Effector memory CD4-positive, alpha-beta T cell (primary cell): ENCODE measurements around the gene INO80C.

Source experiments
- DNase-seq, 3 donors: peaks; one replicate each; pipeline ENCODE4 v3.0.0-alpha.2; 2020
- H3K27ac ChIP-seq: 2 replicates; pipeline ENCODE4 v1.7.0; 2013; ENCODE audit warnings: mild to moderate bottlenecking, low read length, moderate library complexity; ENCODE audit not compliant: insufficient read depth, poor library complexity, severe bottlenecking
- H3K27me3 ChIP-seq: replicated peaks from 2 replicates; pipeline ENCODE4 v1.7.0; 2013; ENCODE audit warnings: mild to moderate bottlenecking, low read length; ENCODE audit not compliant: insufficient read depth, control insufficient read depth, poor library complexity, severe bottlenecking
- H3K36me3 ChIP-seq: 2 replicates; pipeline ENCODE4 v1.7.0; 2013; ENCODE audit warnings: mild to moderate bottlenecking, low read length, moderate library complexity; ENCODE audit not compliant: control insufficient read depth, insufficient read depth
- H3K4me1 ChIP-seq: 2 replicates; pipeline ENCODE4 v1.7.0; 2013; ENCODE audit warnings: low read length, mild to moderate bottlenecking; ENCODE audit not compliant: control insufficient read depth, insufficient read depth, poor library complexity, severe bottlenecking
- H3K4me3 ChIP-seq: 2 replicates; pipeline ENCODE4 v1.7.0; 2013; ENCODE audit warnings: low read length, low read depth, mild to moderate bottlenecking; ENCODE audit not compliant: insufficient read depth, poor library complexity, severe bottlenecking
- H3K9me3 ChIP-seq: 2 replicates; pipeline ENCODE4 v1.7.0; 2013; ENCODE audit warnings: mild to moderate bottlenecking, low read length, moderate library complexity; ENCODE audit not compliant: control insufficient read depth

Gene INO80C

DNA sequence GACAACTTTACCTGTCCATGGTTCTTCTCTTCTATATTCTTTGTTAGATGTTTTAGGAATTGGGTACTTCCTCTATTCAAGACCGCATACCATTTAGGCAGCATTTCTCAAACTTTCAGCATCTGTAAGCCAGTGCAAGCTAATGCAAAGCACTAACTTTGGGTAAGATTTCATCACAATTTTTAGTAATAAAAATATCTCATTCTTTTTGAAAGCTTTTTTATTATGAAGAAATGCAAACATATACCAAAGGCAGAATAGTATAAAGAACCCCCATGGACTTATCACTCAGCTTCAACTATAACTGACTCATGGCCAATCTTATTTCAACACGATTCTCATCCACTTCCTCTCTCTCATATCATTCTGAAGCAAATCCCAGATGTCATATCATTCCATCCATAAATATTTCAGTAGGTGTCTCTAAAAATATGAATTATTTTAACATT lies 32.9 kb downstream of the INO80C start:
- no peak overlapping the region for H3K4me3 ChIP-seq
- no peak overlapping the region for H3K27ac ChIP-seq
- no peak for DNase-seq
- H3K36me3 ChIP-seq = peaks cover 6% of the 10 kb centered on the region
- no peaks in the 10 kb centered on the region for H3K27me3 ChIP-seq
- H3K9me3 ChIP-seq = no peaks in the 10 kb centered on the region
- no peaks in the 10 kb centered on the region for H3K4me1 ChIP-seq

DNA sequence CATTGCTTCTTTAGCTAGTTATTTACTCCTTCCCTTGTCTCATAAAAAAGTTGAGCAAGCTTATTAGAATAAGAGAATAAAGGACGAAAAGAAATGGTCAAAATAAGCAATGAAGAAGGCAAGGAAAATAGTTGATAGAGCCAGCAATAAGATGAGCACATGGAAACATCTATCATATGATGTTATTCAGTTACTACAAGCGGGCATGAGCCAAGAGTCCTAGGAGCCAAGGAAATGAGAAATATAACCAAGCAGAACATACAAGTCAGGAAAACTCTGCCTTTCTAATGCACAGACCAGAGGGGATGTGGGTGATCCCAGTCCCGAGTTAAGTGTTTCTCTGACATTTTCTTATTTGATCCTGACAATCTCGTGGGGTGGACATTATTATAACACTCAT lies 33.9 kb downstream of the INO80C start:
- Histone ChIP-seq H3K4me3 (no peak overlapping the region), H3K27ac (no peak overlapping the region), H3K9me3 (no peaks in the 10 kb centered on the region), H3K27me3 (no peaks in the 10 kb centered on the region), H3K4me1 (no peaks in the 10 kb centered on the region), H3K36me3 (no peaks in the 10 kb centered on the region)
- no peak for DNase-seq

DNA sequence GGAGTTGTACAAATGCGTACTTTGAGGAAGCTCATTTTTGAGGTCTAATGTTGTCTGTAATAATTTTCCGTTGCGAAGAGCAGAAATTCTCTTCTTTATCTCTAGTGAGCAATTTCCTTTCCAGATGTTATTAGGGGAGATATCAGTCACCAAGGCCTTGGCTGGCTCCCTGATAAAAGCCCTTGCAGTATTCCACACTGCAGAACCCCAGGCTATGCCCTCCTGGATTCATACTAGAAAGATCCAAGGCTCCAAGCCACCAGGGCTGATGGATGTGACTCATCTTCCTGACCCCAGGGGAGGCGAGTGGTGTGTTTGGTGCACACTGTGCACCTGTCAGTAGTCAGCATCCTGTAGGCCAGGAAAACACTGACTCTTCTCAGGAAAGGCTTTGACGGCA lies 34.7 kb downstream of the INO80C start:
- no peaks in the 10 kb centered on the region for H3K9me3 ChIP-seq
- no peaks in the 10 kb centered on the region for H3K27me3 ChIP-seq
- no peaks in the 10 kb centered on the region for H3K4me1 ChIP-seq
- H3K27ac ChIP-seq = no peak overlapping the region
- H3K36me3 ChIP-seq = no peaks in the 10 kb centered on the region
- H3K4me3 ChIP-seq = no peak overlapping the region
- no peak for DNase-seq

DNA sequence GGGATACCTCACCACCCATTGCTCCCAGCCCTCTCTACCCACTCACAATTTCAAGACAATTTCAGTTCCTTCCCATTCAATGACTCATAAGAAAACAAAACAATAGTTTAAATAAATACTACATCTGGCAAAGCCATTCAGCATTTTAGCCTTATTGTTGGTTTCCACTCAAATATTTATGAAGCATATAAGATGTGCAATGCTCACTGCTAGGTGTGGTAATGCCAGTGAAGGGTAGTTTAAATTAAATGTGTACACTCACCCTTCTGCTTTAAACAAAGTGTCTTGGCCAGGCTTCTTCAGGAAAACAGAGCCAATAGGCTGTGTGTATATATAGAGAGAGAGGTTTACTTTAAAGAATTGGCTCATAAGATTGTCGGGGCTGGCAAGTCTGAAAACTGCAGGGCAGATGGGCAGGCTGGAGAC lies 37.0 kb downstream of the INO80C start:
- no peak overlapping the region for H3K4me3 ChIP-seq
- H3K27me3 ChIP-seq = no peaks in the 10 kb centered on the region
- no peak for DNase-seq
- no peaks in the 10 kb centered on the region for H3K36me3 ChIP-seq
- no peaks in the 10 kb centered on the region for H3K4me1 ChIP-seq
- H3K27ac ChIP-seq = no peak overlapping the region
- H3K9me3 ChIP-seq = no peaks in the 10 kb centered on the region

DNA sequence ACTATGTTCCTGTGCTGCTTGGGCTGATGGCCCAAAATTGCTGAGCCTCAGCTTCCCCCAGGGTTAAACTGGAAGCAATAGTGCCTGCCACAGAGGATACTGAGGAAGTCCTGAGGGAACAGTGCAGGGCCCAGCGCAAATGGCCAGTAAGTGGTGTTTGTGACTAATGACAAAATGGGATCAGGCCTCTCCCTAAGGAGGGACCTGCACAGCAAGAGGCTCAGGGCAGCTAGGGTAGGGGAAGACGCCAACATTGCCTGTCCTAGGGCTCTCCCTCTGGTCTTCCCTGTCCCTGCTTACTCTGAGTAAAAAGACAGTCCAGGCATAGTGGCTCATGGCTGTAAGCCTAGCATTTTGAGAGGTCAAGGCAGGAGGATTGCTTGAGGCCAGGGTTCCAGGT lies 37.8 kb downstream of the INO80C start:
- H3K27ac ChIP-seq = no peak overlapping the region
- H3K4me3 ChIP-seq = no peak overlapping the region
- H3K27me3 ChIP-seq = no peaks in the 10 kb centered on the region
- DNase-seq = no peak
- no peaks in the 10 kb centered on the region for H3K36me3 ChIP-seq
- no peaks in the 10 kb centered on the region for H3K4me1 ChIP-seq
- H3K9me3 ChIP-seq = no peaks in the 10 kb centered on the region

DNA sequence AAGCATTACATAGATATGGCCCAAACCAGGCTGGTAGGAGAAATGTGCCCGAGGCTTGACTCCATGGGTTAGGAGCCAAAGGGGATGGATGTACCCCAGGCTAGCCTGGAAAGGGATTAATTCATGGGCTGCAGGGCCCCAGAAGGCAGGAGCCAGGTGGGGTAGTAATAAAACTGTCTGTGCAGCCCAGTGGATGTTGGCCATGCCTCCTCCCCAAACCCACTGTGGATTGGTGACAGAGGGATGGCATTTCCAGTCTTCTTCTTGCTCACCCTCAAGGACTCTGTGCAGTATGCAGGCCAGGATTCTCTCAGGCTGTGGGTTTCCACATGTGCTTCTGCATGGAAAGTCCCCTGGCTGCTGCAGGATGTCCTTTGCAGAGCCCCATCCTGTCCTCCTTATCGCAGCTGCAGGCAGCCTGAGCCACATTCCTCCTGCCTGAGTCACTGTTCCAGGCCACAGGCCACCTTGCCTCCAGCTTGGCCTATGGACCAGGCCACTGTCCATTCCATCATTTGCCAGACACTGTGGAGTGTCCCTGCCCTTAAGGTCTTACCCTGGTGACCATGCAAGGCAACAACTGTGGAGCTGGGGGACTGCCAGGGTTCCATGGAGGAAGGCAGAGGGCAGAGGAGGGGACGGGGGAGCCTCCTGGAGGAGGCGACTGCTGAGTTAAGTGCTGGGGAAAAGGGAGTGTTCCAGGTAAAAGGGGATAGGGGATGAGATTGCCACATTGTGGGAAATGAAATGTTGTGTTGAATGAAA lies 38.9 kb downstream of the INO80C start:
- H3K4me1 ChIP-seq = no peaks in the 10 kb centered on the region
- H3K4me3 ChIP-seq = no peak overlapping the region
- no peak for DNase-seq
- H3K9me3 ChIP-seq = no peaks in the 10 kb centered on the region
- no peaks in the 10 kb centered on the region for H3K27me3 ChIP-seq
- H3K36me3 ChIP-seq = no peaks in the 10 kb centered on the region
- no peak overlapping the region for H3K27ac ChIP-seq

DNA sequence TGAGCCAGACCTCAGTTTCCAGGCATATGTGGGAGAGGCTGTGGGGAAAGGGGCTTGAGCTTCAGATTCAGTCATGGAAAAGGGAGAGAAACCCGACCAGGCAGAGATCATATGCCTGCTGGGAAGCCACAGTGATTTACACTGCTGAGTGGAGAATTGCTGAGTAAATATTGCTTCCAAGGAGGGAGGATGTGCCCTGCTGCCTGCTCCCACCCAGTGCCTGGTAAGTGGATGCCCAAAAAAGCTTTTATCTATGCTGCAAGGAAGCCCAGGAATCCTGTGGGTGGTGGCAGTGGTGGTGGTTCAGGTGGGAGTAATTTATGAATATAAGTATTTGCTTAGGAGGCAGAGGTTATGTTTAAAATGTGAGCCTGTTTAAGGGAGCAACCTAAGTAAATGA lies 39.5 kb downstream of the INO80C start:
- no peaks in the 10 kb centered on the region for H3K9me3 ChIP-seq
- H3K4me1 ChIP-seq = no peaks in the 10 kb centered on the region
- DNase-seq = no peak
- H3K4me3 ChIP-seq = no peak overlapping the region
- H3K27ac ChIP-seq = no peak overlapping the region
- H3K27me3 ChIP-seq = no peaks in the 10 kb centered on the region
- H3K36me3 ChIP-seq = no peaks in the 10 kb centered on the region

DNA sequence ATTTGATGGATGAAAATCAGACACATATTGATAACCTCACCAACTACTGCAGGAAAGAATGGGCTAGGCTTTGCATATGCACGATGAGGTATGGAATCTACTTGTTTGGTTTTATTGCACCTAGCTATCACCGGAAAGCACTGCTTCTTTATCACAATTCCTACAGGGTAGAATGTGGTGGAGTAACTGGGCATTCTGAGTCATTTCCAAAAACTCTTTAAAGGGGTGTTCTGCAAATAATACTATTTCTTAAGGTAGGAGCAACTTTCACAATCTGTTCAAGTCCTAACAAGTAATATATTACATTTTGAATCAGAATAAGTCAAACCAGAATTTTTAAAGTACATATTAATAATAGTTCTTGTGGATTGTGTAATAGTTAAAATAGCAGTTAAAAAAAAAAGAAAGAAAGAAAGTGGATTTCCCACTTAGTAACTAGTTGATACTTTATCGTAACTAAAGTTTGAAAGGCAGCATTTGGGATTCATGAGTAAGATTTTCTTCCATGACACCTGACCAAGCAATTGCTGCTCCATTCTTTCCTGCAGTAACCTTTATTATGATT lies 40.5 kb downstream of the INO80C start:
- no peaks in the 10 kb centered on the region for H3K27me3 ChIP-seq
- no peaks in the 10 kb centered on the region for H3K4me1 ChIP-seq
- no peak overlapping the region for H3K4me3 ChIP-seq
- H3K36me3 ChIP-seq = no peaks in the 10 kb centered on the region
- no peaks in the 10 kb centered on the region for H3K9me3 ChIP-seq
- H3K27ac ChIP-seq = no peak overlapping the region
- DNase-seq = no peak

DNA sequence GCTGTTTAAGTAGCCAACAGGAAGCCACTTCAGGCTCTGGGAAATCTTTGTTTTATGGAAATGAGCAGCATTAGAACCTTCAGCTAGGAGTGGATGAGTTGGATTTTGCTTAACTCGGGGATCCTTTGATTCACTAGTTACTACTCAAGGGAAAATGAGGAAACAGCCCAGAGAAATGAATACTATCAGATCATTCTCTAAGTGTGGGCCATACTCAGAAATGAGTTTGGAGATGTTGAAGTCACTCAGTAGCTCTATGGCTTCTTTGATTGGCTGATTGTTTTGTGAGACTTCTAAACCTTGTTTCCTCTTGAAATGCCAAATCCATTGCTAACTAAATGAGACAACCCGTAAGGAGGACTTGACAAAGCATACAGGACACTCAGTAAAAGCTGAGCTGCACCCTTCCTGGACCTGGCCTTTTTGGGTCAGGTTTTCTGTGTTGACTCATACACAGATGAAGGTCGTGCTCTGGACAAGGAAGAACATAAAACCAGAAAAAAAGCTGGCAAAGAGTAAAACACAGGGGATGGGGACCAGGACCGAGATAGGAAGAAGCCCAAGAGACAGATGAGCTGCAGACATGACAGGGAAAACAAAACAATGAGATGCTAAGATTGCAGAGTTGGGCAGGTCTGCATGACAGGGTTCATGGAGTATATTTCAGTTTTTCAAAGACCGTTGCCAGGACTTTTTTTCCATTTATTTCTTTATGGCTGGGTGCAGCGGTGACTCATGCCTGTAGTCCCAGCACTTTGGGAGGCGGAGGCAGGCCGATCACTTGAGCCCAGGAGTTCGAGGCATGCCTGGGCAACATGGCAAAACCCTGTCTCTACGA lies 41.6 kb downstream of the INO80C start:
- Histone ChIP-seq H3K36me3 (no peaks in the 10 kb centered on the region), H3K4me1 (no peaks in the 10 kb centered on the region), H3K9me3 (no peaks in the 10 kb centered on the region), H3K27ac (no peak overlapping the region), H3K27me3 (no peaks in the 10 kb centered on the region), H3K4me3 (no peak overlapping the region)
- DNase-seq = no peak

DNA sequence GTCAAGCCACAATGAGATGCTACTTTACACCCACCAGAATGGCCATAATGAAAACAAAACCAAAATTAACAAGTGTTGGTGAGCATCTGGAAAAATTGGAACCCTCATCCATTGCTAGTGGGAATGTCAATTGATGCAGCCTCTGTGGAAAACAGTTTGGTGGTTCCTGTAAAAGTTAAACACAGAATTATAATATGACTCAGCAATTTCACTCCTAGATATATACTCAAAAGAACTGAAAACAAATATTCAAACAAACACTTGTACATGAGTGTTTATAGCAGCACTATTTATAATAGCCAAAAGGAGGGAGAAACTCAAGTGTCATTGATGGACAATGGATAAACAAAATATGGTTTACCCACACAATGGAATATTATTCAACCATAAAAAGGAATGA lies 43.0 kb downstream of the INO80C start:
- no peaks in the 10 kb centered on the region for H3K4me1 ChIP-seq
- no peaks in the 10 kb centered on the region for H3K27me3 ChIP-seq
- no peak overlapping the region for H3K27ac ChIP-seq
- H3K4me3 ChIP-seq = no peak overlapping the region
- H3K36me3 ChIP-seq = no peaks in the 10 kb centered on the region
- no peaks in the 10 kb centered on the region for H3K9me3 ChIP-seq
- no peak for DNase-seq
